HEK293 (cell line): Measurements from ENCODE around the gene WNT7A.

Experiments
- CTCF ChIA-PET: fragments of 350-600 bp; formaldehyde crosslinking; extraction: SDS; loops from one replicate; lab custom pipeline; 2021; ENCODE audit warnings: antibody characterized with exemption; lab: Yijun Ruan, JAX
- POLR2A ChIA-PET: fragments of 300-600 bp; formaldehyde crosslinking; extraction: SDS; loops from one replicate; lab custom pipeline; 2020; ENCODE audit warnings: antibody characterized with exemption, inconsistent platforms; lab: Yijun Ruan, JAX
- H3K27ac ChIP-seq: fragments of 200-500 bp; sonication (Bioruptor generic); 2 replicates; pipeline ENCODE4 v1.5.1; 2014; ENCODE audit warnings: low read depth, low read length, control low read depth, inconsistent platforms; ENCODE audit errors: extremely low read depth
- H3K36me3 ChIP-seq, 2 experiments: fragments of 200-500 bp in 1 of 2; sonication (Bioruptor generic) in 1 of 2; 1 replicate in 1 of 2; 2 replicates in 1 of 2; pipeline ENCODE4 v1.5.1; 2014 to 2017; ENCODE audit warnings: inconsistent platforms in 2 of 2, low read length in 2 of 2; ENCODE audit not compliant: control insufficient read depth in 2 of 2, insufficient read depth in 1 of 2
- H3K4me1 ChIP-seq: fragments of 200-500 bp; sonication (Bioruptor generic); 2 replicates; pipeline ENCODE4 v1.5.1; 2014; ENCODE audit warnings: mild to moderate bottlenecking, low read length, inconsistent platforms; ENCODE audit not compliant: control insufficient read depth, insufficient read depth
- H3K4me3 ChIP-seq: 2 replicates; pipeline ENCODE4 v1.5.1; 2011; ENCODE audit warnings: low read depth, mild to moderate bottlenecking, control low read depth, low read length, moderate library complexity
- H3K9me3 ChIP-seq: fragments of 200-500 bp; sonication (Bioruptor generic); 2 replicates; pipeline ENCODE4 v1.5.1; 2014; ENCODE audit warnings: low read depth, low read length, inconsistent platforms; ENCODE audit not compliant: control insufficient read depth, insufficient read depth
- GLIS1 ChIP-seq: fragments of 450-650 bp; formaldehyde crosslinking; IDR thresholded peaks from 2 replicates; pipeline ENCODE4 v1.5.1; 2016; ENCODE audit warnings: missing biosample characterization, missing genetic modification characterization
- KLF1 ChIP-seq: fragments of 450-650 bp; formaldehyde crosslinking; IDR thresholded peaks from 2 replicates; pipeline ENCODE4 v1.5.1; 2016; ENCODE audit warnings: missing biosample characterization, missing genetic modification characterization
- MEIS1 ChIP-seq: sonication (generic); formaldehyde crosslinking; IDR thresholded peaks from 2 replicates; pipeline ENCODE4 v1.8.1; 2022; ENCODE audit warnings: missing genetic modification reagents, mild to moderate bottlenecking, borderline replicate concordance
- SP3 ChIP-seq: fragments of 450-650 bp; formaldehyde crosslinking; IDR thresholded peaks from 2 replicates; pipeline ENCODE4 v1.5.1; 2016; ENCODE audit warnings: missing biosample characterization, missing genetic modification characterization
- ZBTB11 ChIP-seq: fragments of 450-650 bp; formaldehyde crosslinking; conservative IDR thresholded peaks from 2 replicates; pipeline ENCODE4 v1.5.1; 2016; ENCODE audit warnings: low read depth, missing biosample characterization, missing genetic modification characterization
- ZBTB17 ChIP-seq: fragments of 450-650 bp; formaldehyde crosslinking; IDR thresholded peaks from 2 replicates; pipeline ENCODE4 v1.5.1; 2016; ENCODE audit warnings: missing biosample characterization, missing genetic modification characterization
- ZBTB44 ChIP-seq: fragments of 450-650 bp; IDR thresholded peaks from 2 replicates; pipeline ENCODE4 v1.5.1; 2018; ENCODE audit warnings: missing biosample characterization, mild to moderate bottlenecking, missing genetic modification characterization
- ZIC2 ChIP-seq: fragments of 450-650 bp; formaldehyde crosslinking; IDR thresholded peaks from 2 replicates; pipeline ENCODE4 v1.5.1; 2016; ENCODE audit warnings: missing biosample characterization, missing genetic modification characterization
- ZNF157 ChIP-seq: fragments of 450-650 bp; formaldehyde crosslinking; IDR thresholded peaks from 2 replicates; pipeline ENCODE4 v1.5.1; 2016; ENCODE audit warnings: missing biosample characterization, missing genetic modification characterization
- ZNF211 ChIP-seq: fragments of 450-650 bp; formaldehyde crosslinking; IDR thresholded peaks from 2 replicates; pipeline ENCODE4 v1.5.1; 2016; ENCODE audit warnings: low read depth, missing biosample characterization, missing genetic modification characterization
- ZNF311 ChIP-seq: fragments of 450-650 bp; formaldehyde crosslinking; IDR thresholded peaks from 2 replicates; pipeline ENCODE4 v1.5.1; 2017; ENCODE audit warnings: missing biosample characterization, missing genetic modification characterization, borderline replicate concordance
- ZNF398 ChIP-seq: fragments of 450-650 bp; formaldehyde crosslinking; IDR thresholded peaks from 2 replicates; pipeline ENCODE4 v1.5.1; 2017; ENCODE audit warnings: missing biosample characterization, missing genetic modification characterization
- ZNF404 ChIP-seq: fragments of 450-650 bp; formaldehyde crosslinking; IDR thresholded peaks from 2 replicates; pipeline ENCODE4 v1.5.1; 2017; ENCODE audit warnings: missing biosample characterization, missing genetic modification characterization
- ZNF416 ChIP-seq: fragments of 450-650 bp; formaldehyde crosslinking; IDR thresholded peaks from 2 replicates; pipeline ENCODE4 v1.5.1; 2016; ENCODE audit warnings: missing biosample characterization, missing genetic modification characterization
- ZNF624 ChIP-seq: fragments of 450-650 bp; formaldehyde crosslinking; IDR thresholded peaks from 2 replicates; pipeline ENCODE4 v1.5.1; 2017; ENCODE audit warnings: missing biosample characterization, missing genetic modification characterization
- ZNF629 ChIP-seq: fragments of 450-650 bp; formaldehyde crosslinking; IDR thresholded peaks from 2 replicates; pipeline ENCODE4 v1.5.1; 2017; ENCODE audit warnings: missing biosample characterization, missing genetic modification characterization
- ZNF639 ChIP-seq: fragments of 450-650 bp; formaldehyde crosslinking; IDR thresholded peaks from 2 replicates; pipeline ENCODE4 v1.5.1; 2016; ENCODE audit warnings: missing biosample characterization, missing genetic modification characterization
- ZNF658 ChIP-seq: fragments of 450-650 bp; formaldehyde crosslinking; IDR thresholded peaks from 2 replicates; pipeline ENCODE4; 2016; ENCODE audit warnings: missing biosample characterization, missing genetic modification characterization
- ZNF660 ChIP-seq: fragments of 450-650 bp; IDR thresholded peaks from 2 replicates; pipeline ENCODE4 v1.5.1; 2018; ENCODE audit warnings: missing biosample characterization, mild to moderate bottlenecking, missing genetic modification characterization
- ZNF664 ChIP-seq: fragments of 450-650 bp; formaldehyde crosslinking; IDR thresholded peaks from 2 replicates; pipeline ENCODE4 v1.5.1; 2016; ENCODE audit warnings: missing biosample characterization, missing genetic modification characterization
- ZNF677 ChIP-seq: fragments of 450-650 bp; IDR thresholded peaks from 2 replicates; pipeline ENCODE4 v1.5.0; 2018; ENCODE audit warnings: missing biosample characterization, mild to moderate bottlenecking, missing genetic modification characterization, moderate library complexity
- ZNF747 ChIP-seq: fragments of 450-650 bp; formaldehyde crosslinking; IDR thresholded peaks from 2 replicates; pipeline ENCODE4 v1.5.1; 2016; ENCODE audit warnings: missing biosample characterization, missing genetic modification characterization
- ZNF768 ChIP-seq: fragments of 450-650 bp; formaldehyde crosslinking; IDR thresholded peaks from 2 replicates; pipeline ENCODE4 v1.5.1; 2018; ENCODE audit warnings: missing biosample characterization, mild to moderate bottlenecking, missing genetic modification characterization
- ZNF776 ChIP-seq: fragments of 450-650 bp; formaldehyde crosslinking; IDR thresholded peaks from 2 replicates; pipeline ENCODE4 v1.5.0; 2017; ENCODE audit warnings: missing biosample characterization, missing genetic modification characterization, borderline replicate concordance
- ZNF785 ChIP-seq: fragments of 450-650 bp; formaldehyde crosslinking; IDR thresholded peaks from 2 replicates; pipeline ENCODE4 v1.5.1; 2016; ENCODE audit warnings: missing biosample characterization, missing genetic modification characterization
- ZNF843 ChIP-seq: fragments of 450-650 bp; formaldehyde crosslinking; IDR thresholded peaks from 2 replicates; pipeline ENCODE4 v1.5.1; 2016; ENCODE audit warnings: missing biosample characterization, missing genetic modification characterization

The WNT7A gene

GRCh38 chr3:13877911-13878280 is 2.0 kb downstream of the WNT7A start:
- Histone ChIP-seq H3K4me1 (peaks cover 3% of the 10 kb centered on the region; the same call in 1 of the 2 replicates), H3K27ac (no peak overlapping the region), H3K36me3 (no peaks in the 10 kb centered on the region), H3K4me3 (no peak overlapping the region; the same call in 1 of the 2 replicates), H3K9me3 (no peaks in the 10 kb centered on the region)
- CTCF ChIA-PET: interaction anchor here (0.5 to 16.8 kb wide), 2 partner anchors 222 to 592 kb away, joined by 3 to 589 read pairs; no protein-coding TSS in a partner anchor
- TF ChIP-seq ZBTB11 (tag by site-specific recombination) (no peak), ZNF677 (tag by site-specific recombination) (no peak), ZNF311 (tag by site-specific recombination) (no peak), ZNF398 (tag by site-specific recombination) (peak; percentile 10; the same call in 1 of the 2 replicates), ZIC2 (tag by site-specific recombination) (0 out of 2 replicates have a peak, but pooled peaks have one; percentile 32), ZNF776 (tag by site-specific recombination) (no peak), MEIS1 (CRISPR knock-in tag) (no peak)
- POLR2A ChIA-PET: interaction anchor here (0.6 kb wide), 1 partner anchor 1900 kb away, joined by 3 read pairs; no protein-coding TSS in a partner anchor

GRCh38 chr3:13876451-13877100 is 3.3 kb downstream of the WNT7A start:
- ChIA-PET POLR2A (no interaction called here), CTCF (interaction anchor here (1.0 to 16.8 kb wide), 3 partner anchors 8 to 220 kb away, joined by 4 to 589 read pairs (median 4); no protein-coding TSS in a partner anchor)
- Histone ChIP-seq H3K36me3 (no peaks in the 10 kb centered on the region), H3K4me3 (no peak overlapping the region), H3K27ac (no peak overlapping the region), H3K9me3 (no peaks in the 10 kb centered on the region), H3K4me1 (peaks cover 3% of the 10 kb centered on the region; the same call in 1 of the 2 replicates)
- no peak for TF ChIP-seq GLIS1 (tag by site-specific recombination)
- no peak for TF ChIP-seq SP3 (tag by site-specific recombination)
- TF ChIP-seq ZBTB17 (tag by site-specific recombination): no peak
- no peak for TF ChIP-seq ZNF664 (tag by site-specific recombination)
- TF ChIP-seq ZBTB44: no peak
- TF ChIP-seq ZNF404 (tag by site-specific recombination): no peak
- no peak for TF ChIP-seq ZNF843 (tag by site-specific recombination)
- no peak for TF ChIP-seq ZNF768 (tag by site-specific recombination)
- no peak for TF ChIP-seq KLF1
- no peak for TF ChIP-seq ZNF785 (tag by site-specific recombination)
- TF ChIP-seq ZNF660 (tag by site-specific recombination): no peak
- no peak for TF ChIP-seq ZNF639 (tag by site-specific recombination)
- no peak for TF ChIP-seq ZNF157
- no peak for TF ChIP-seq ZNF747
- TF ChIP-seq ZNF624: no peak
- TF ChIP-seq ZNF629 (tag by site-specific recombination): no peak
- no peak for TF ChIP-seq ZNF658 (tag by site-specific recombination)
- TF ChIP-seq ZNF416: no peak
- no peak for TF ChIP-seq ZNF211 (tag by site-specific recombination)
